Measurements from ENCODE around the gene LRRC15.

DNA sequence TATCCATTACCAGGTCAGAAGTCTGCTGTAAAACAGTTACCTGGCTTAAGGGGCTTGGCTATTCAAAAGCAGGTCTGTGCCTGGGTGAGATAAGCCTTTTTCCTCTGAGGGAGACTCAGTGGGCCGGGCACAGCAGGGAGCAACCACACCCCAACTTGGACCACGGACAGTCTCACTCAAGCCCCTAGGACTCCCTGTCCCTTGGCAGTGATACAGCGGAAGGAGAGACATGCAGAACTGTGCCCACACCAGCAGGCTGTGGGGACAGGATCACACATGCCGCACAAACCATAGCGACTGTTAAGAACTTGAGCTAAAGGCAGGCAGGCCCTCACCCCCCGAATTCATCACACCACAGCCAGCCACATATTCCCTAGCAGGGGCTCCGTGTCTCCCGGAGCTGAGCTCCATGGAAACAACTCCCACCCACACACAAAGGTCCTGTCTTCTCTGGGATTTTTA is 32.4 kb upstream of the LRRC15 start:
- TF ChIP-seq CTCF (conservative IDR thresholded peaks at IDR 0.05; ENCODE audit: low read depth, low read length), result no peak
- TF ChIP-seq EZH2 (IDR thresholded peaks at IDR 0.05; ENCODE audit: low read length, unreplicated experiment), result no peak
- no peak for TF ChIP-seq EZH2phosphoT487 (IDR thresholded peaks at IDR 0.05; ENCODE audit: borderline replicate concordance, low read length)

Measured in PC-3 (cell line).